NOMO-1 (cell line): ENCODE measurements around the gene LRP3.
"Not testable (repeated sequence)": the region's sequence is repeated elsewhere in the genome, so short reads cannot be mapped to it uniquely, and the experiment has no call there.

Experiments
- DNase-seq, 2 experiments: peaks; one replicate each; lab custom pipeline; 2025; ENCODE audit not compliant: unreplicated experiment in 2 of 2; lab: John Stamatoyannopoulos, UW

The LRP3 gene

GRCh38 chr19:33215438-33216197 is 21.5 kb downstream of the LRP3 start:
- no peak for DNase-seq

DNA sequence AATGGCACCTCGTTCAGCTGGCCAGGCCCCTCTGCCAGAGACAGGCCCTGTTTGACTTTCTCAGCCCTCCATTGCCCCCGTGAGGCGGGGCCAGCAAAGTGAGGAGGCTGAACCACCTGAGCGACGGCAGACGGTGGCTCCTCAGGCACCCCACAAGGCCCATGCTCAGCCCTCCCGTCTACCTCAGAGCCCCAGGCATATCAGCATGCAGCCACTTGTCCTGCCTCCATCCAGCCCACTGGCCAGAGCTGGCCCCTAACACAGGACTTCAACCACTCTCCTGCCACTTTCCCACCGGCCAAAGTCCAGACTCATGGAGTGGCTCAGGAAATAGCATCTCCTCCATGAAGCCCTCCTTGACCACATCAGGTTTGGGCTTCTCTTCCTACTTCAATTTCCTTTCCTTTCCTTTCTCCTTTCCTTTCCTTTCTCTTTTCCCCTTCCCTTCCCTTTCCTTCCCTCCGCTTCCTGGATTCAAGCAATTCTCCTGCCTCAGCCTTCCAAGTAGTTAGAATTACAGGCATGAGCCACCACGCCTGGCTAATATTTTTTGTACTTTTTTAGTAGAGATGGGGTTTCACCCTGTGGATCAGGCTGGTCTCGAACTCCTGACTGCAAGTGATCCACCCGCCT is 22.2 kb downstream of the LRP3 start:
- no peak for DNase-seq

DNA sequence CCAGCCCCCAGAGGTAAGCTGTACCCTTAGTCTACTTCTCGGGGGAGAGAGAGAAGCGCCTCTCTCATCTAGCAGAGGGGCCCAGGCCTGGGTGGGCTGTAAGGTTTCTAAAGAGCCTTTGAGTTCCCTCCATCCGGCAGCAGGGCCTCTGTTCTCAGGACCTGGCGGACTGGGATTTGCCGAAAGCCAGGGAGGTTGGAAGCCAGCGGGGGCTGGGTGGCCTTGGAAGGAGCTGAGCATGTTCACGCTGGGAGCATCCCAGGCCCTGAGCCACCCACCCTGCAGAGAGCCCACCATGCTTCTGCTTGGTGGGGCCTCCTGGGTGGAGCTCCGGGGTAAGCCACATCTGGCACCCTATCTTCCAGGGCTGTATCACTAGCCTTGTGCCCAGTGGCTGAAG is 23.8 kb downstream of the LRP3 start:
- DNase-seq, result no peak

- no peak for DNase-seq
Measured at GRCh38 chr19:33219261-33219815, 25.2 kb downstream of the LRP3 start.

DNA sequence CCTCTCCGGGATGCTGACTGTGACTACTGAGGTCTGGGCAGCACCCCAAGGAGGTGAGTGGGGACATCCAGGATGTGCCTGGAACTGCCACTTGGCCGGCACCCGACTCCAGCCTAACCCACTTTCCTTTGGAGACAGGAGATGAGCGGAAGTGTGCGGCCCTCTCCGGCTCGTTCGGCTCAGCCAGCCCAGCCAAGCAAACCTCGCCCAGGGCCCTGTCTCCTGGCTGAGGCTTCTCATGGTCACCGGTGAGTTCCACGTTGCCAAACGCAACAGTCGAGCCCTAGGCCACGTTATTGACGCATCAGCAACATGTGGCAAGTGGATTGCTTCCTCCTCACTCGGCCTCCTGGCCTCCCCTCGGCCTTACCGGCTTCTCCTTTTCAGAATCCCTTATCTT is 26.0 kb downstream of the LRP3 start:
- DNase-seq, result no peak

DNA sequence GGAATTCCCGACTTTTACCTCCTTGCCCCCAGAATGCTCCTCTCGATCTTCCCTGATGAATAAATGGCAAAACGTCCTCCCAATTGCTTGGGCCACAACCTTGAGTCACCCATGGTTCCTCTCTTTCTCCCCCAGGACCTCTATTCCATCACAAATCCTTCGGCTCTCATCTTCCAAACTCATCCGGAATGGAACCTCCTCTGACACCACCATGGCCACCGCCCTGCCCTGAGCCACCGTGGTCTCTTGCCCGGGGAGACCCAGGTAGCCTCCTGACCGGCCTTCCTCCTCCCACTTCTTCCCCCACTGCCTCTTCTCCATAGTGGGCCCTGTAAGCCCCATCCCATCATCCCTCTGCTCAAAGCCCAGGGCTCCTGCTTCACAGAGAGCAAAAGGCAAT is 26.6 kb downstream of the LRP3 start:
- no peak for DNase-seq

DNA sequence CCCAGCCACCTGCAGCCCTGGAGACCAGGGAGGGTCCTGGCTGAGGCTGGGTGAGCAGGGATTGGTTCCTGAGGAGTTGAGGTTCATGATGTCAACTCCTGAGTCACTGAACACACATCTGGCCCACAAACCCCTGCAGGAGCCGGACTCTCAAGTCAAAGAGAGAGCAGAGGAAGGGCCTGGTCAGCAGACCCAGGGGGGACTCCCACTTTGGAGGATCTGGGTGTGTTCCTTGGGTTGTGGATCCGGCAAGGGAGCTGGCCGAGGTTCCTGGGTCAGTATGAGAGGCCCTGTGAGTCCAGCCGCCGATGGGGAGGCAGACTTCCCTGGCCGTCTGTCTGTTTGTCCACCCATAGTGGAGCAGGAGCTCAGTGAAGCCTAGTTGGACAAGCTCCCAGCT is 27.5 kb downstream of the LRP3 start:
- DNase-seq, result no peak

DNA sequence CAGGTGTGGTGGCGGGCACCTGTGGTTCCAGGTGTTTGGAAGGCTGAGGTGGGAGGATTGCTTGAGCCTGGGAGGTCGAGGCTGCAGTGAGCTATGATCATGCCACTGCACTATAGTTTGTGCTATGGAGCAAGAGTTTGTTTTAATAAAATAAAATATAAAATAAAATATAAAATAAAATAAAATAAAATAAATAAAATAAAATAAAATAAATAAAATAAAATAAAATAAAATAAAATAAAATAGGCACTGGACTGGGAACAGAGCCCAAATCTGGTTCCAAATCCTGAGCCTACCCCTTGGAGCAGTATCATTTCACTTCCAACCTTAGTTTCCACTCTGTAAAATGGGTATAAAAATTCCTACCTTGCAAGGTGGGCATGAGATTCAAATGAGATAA is 28.1 kb downstream of the LRP3 start:
- DNase-seq, result not testable (repeated sequence)

DNA sequence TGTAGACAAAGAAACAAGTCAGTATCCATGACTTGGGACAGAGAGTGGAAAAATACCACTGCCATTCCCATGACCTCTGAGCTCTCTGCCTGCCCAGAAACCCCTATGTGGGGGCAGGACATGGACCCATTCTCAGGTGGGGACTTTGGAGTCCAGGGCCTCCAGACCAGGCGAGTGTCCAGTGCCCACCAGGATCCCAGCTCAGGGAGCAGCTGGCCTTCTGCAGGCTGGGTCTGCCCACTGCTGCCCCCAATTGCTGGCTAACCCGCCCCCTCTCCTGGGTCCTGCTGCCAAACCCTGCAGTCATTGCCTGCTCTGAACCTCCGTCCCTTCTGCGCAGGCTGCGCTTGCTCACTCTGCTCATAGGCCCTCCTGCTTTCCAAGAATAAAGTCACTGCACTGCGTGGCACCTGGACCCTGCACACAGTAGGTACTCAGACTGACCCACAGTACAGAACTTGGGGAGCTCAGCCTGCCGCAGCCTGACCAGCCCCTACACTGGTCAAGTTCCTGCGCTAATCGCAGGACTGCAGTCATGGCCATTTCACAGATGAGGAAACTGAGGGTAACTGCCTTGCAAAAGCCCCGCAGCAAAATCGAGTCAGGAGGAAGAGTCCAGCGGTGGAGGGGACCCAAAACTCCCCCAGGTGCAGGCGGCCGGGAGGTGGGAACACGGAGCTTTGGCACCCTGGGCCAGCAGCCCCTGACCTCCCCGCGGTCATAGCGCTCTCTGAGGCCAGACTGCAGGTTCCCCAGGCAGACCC is 30.7 kb downstream of the LRP3 start:
- DNase-seq, result no peak

- no peak for DNase-seq
Measured at GRCh38 chr19:33225458-33225926, 31.4 kb downstream of the LRP3 start, which contains the start of gene SLC7A10. SLC7A10 (minus strand) TSS chr19:33225850; CDS start chr19:33225703, 147 bp downstream.

DNA sequence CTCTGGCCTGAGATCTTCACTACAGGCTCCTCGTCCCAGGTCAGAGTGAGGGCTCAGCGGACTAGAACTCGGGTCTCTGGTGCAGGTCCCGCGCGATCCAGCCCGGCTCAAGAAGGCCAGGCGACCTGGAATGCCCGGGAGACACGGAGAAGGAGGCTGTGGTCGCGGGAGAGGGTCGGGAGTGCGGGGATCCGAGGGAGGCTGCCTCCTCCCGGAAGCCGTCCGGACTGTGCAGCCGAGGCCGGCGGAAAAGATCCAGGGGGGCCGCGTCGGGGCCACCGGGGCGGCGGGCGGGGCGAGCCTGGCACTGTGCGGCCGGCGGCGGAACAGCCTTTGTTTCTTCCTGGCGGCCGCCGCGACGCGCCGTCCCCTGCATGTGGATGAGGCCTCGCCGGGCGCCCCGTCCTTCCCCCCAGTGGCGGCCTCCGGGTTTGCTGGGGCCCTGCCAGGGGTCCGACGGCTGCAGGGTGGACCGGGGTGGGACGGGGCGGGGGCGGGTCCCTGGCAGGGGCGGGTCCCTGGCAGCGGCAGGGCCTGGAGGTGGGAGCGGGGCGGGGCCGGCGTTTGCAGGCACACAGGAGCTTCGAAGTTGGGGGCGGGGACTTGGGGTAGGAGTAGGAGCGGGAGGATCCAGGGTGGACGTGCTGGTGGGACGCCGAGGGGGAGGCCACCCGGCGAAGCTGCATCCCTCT is 32.6 kb downstream of the LRP3 start:
- no peak for DNase-seq

- no peak for DNase-seq
Measured at GRCh38 chr19:33227242-33227650, 33.1 kb downstream of the LRP3 start.

GRCh38 chr19:33227870-33228599 is 33.9 kb downstream of the LRP3 start:
- no peak for DNase-seq

DNA sequence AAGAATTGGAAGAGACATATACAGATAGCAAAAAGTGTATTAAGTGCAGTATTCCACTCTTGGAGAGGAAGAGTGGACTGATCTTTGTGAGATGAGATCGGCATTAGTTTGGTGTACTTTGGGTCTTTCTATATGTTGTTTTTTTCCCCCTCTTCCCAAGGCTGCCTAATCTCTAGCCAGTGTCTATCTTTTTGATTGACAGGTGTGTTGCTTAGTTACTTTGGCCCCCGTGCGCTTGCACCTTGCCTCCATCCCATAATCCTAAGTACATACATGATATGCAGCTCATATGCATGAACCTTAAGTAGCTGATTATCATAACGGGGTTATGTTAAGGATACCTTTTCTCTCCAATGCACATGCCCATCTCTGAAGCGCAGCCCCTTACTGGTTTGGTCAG is 35.8 kb downstream of the LRP3 start:
- no peak for DNase-seq

- peak in 1 of 2 experiments; percentile 48 for DNase-seq
Measured at GRCh38 chr19:33231511-33231910, 37.4 kb downstream of the LRP3 start.

GRCh38 chr19:33232656-33233055 is 38.5 kb downstream of the LRP3 start:
- no peak for DNase-seq

GRCh38 chr19:33233056-33233873 is 39.1 kb downstream of the LRP3 start:
- no peak for DNase-seq

DNA sequence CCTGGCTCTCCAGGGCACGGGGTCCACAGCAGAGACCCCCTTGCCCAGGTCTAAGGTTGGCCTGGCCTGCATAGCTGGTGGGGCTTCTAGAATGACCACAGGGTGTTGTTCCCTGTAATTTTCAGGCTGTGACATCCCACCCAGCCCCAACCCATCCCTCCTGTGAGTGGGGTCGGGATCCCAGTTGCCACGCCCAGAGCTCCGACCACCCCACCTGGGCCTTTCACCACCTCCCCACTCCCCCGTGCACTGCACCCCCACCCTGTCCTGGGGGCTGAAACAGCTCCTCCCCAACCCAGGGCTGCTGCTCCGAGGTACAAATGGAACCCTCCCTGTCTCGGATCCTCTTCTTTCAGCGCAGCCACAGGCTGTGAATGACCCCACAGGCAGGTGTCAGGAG is 40.0 kb downstream of the LRP3 start:
- DNase-seq, result no peak

- DNase-seq, result no peak
Measured at GRCh38 chr19:33234736-33235135, 40.6 kb downstream of the LRP3 start.
